Uterus (tissue), 4 donors: ENCODE measurements around the gene CUBN. TPM values are rescaled to one million over a fixed set of nuclear protein-coding genes. Genes with fewer than 3 reads are reported as not detected.

Experiments used
- DNase-seq, 2 donors: peaks; one replicate each; pipeline ENCODE4 v3.0.0-alpha.2; 2019 to 2020
- H3K27ac ChIP-seq, 2 donors: fragments of 200-600 bp; sonication (generic); 1 replicate in 1 of 2; 2 replicates in 1 of 2; pipeline ENCODE4 v1.5.1; 2016 to 2018
- H3K27me3 ChIP-seq, 2 donors: fragments of 200-600 bp; sonication (generic); one replicate each; pipeline ENCODE4 v1.5.1; 2018 to 2019; ENCODE audit warnings: control low read depth in 1 of 2
- H3K36me3 ChIP-seq, 2 donors: fragments of 200-600 bp; sonication (generic); one replicate each; pipeline ENCODE4 v1.5.1; 2019; ENCODE audit warnings: control low read depth in 1 of 2
- H3K4me1 ChIP-seq, 2 donors: fragments of 200-600 bp; sonication (generic); one replicate each; pipeline ENCODE4 v1.5.1; 2018 to 2019; ENCODE audit warnings: control low read depth in 1 of 2
- H3K4me3 ChIP-seq, 2 donors: fragments of 200-600 bp; sonication (generic); 1 replicate in 1 of 2; 2 replicates in 1 of 2; pipeline ENCODE4 v1.5.1; 2018 to 2019; ENCODE audit warnings: mild to moderate bottlenecking in 1 of 2
- H3K9me3 ChIP-seq, 2 donors: fragments of 200-600 bp; sonication (generic); one replicate each; pipeline ENCODE4 v1.5.1; 2019; ENCODE audit warnings: control low read depth in 1 of 2
- CTCF ChIP-seq, 4 experiments: fragments of 200-600 bp in 2 of 4; fragments of 450-650 bp in 2 of 4; sonication (generic) in 2 of 4; IDR thresholded peaks; one replicate each; pipeline ENCODE4 v1.5.1; 2016 to 2019; ENCODE audit warnings: antibody characterized with exemption in 4 of 4, mild to moderate bottlenecking in 2 of 4, moderate library complexity in 1 of 4
- POLR2A ChIP-seq, 2 donors: fragments of 450-650 bp; IDR thresholded peaks; one replicate each; pipeline ENCODE4 v1.6.1; 2016; ENCODE audit warnings: antibody characterized with exemption in 2 of 2, mild to moderate bottlenecking in 1 of 2, moderate library complexity in 1 of 2
- intact Hi-C: fragments of 100-400 bp; cut with DNase I; formaldehyde crosslinking; loops from one replicate; pipeline ENCODE4 v1.15.1; 2023; ENCODE audit warnings: low total_unique reads
- total RNA-seq, 4 donors: library from RNA; depleted of rRNA in 3 of 4; stranded (reverse); fragments of >200 nt in 3 of 4; gene quantifications; one replicate each; pipeline versions ENCODE4 v1.1.0 to v1.2.4, GENCODE V29; 2014 to 2023
- donor health status: DM: yes; HTN: yes; CAD: no.

The CUBN gene
- total RNA-seq, 4 donors from 2014 or later, result 3.5 to 9.5 (median 5.1) TPM

- no peak overlapping the region for H3K4me3 ChIP-seq
- H3K36me3 ChIP-seq, result no peaks in the 10 kb centered on the region
- no peaks in the 10 kb centered on the region for H3K27me3 ChIP-seq
- TF ChIP-seq POLR2A (IDR thresholded peaks at IDR 0.05) (no peak), CTCF (IDR thresholded peaks at IDR 0.05) (no peak)
- intact Hi-C loops, result no loop called here
- DNase-seq, result no peak
- no peaks in the 10 kb centered on the region for H3K4me1 ChIP-seq
- no peak overlapping the region for H3K27ac ChIP-seq
- no peaks in the 10 kb centered on the region for H3K9me3 ChIP-seq
Observed at GRCh38 chr10:17162828-17163227, 33.2 kb upstream of the CUBN start.

DNA sequence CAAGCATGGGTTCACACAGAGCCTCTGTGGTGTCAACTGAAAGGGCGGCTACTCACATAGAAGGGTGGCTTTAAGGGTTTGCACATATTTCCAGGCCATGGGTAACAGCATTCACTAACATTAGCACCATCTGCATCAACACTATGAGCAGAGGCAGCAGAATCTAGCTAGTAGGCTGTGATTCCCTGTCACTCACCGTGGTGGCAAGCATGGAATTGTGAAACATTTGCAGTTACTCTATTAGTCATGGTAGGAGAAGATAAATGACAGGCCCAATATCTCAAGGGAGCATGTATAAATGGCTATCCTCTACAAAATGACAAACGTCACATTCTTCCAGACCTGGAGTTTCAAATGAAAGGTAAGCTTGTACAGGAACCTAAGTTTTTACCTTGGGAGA is 32.2 kb upstream of the CUBN start:
- Histone ChIP-seq H3K4me3 (no peak overlapping the region), H3K36me3 (no peaks in the 10 kb centered on the region), H3K9me3 (no peaks in the 10 kb centered on the region), H3K4me1 (no peaks in the 10 kb centered on the region), H3K27ac (no peak overlapping the region), H3K27me3 (no peaks in the 10 kb centered on the region)
- TF ChIP-seq CTCF (IDR thresholded peaks at IDR 0.05), result no peak
- TF ChIP-seq POLR2A (IDR thresholded peaks at IDR 0.05), result no peak
- no peak for DNase-seq
- intact Hi-C loops, result no loop called here

GRCh38 chr10:17157024-17157423 is 27.4 kb upstream of the CUBN start:
- no peak overlapping the region for H3K27ac ChIP-seq
- intact Hi-C loops, result no loop called here
- no peaks in the 10 kb centered on the region for H3K36me3 ChIP-seq
- TF ChIP-seq CTCF (IDR thresholded peaks at IDR 0.05), result no peak
- TF ChIP-seq POLR2A (IDR thresholded peaks at IDR 0.05), result no peak
- H3K27me3 ChIP-seq, result no peaks in the 10 kb centered on the region
- no peak overlapping the region for H3K4me3 ChIP-seq
- DNase-seq, result no peak
- no peaks in the 10 kb centered on the region for H3K9me3 ChIP-seq
- H3K4me1 ChIP-seq, result no peaks in the 10 kb centered on the region

DNA sequence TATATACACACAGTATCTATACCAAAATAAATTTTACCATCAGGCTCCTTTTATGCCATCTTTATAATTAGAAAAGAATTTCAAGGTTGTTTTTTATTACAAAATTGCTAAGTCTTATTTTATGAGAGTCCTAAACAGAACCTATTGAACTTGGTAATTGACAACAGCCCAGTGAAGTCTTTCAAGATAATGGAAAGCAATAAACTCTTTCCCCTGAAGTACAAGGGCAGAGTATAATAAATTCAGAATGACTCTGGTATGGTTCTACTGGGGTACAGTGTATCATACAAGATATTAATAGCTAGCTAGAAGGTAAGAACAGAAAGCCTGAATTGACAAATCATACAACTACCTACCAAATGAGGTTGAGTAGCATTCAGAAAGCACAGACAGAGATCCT is 26.2 kb upstream of the CUBN start:
- DNase-seq, result no peak
- Histone ChIP-seq H3K27ac (no peak overlapping the region), H3K4me3 (no peak overlapping the region), H3K4me1 (no peaks in the 10 kb centered on the region), H3K9me3 (no peaks in the 10 kb centered on the region), H3K27me3 (no peaks in the 10 kb centered on the region), H3K36me3 (no peaks in the 10 kb centered on the region)
- TF ChIP-seq POLR2A (IDR thresholded peaks at IDR 0.05) (no peak), CTCF (IDR thresholded peaks at IDR 0.05) (no peak)
- intact Hi-C loops, result no loop called here

DNA sequence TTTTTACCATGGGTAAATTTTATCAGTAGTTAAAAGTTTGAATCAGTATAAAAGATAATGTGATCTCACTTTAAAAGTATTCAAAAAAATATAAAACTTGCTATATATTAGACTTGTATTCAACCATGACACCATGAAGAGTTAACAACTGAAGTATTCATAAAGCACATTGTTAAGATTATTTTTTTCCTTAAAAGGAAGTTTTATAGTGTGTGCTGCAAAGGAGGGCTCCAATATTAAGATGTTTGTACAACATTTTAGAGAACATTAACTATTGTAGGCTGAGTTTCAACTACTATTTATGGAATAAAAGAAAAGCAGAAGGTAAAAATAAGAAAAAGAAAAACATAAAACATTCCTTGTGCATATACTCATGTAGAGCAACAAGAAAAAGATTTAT is 24.5 kb upstream of the CUBN start:
- Histone ChIP-seq H3K27ac (no peak overlapping the region), H3K36me3 (no peaks in the 10 kb centered on the region), H3K27me3 (no peaks in the 10 kb centered on the region), H3K4me3 (no peak overlapping the region), H3K4me1 (no peaks in the 10 kb centered on the region), H3K9me3 (no peaks in the 10 kb centered on the region)
- intact Hi-C loops, result no loop called here
- no peak for TF ChIP-seq POLR2A (IDR thresholded peaks at IDR 0.05)
- TF ChIP-seq CTCF (IDR thresholded peaks at IDR 0.05), result no peak
- DNase-seq, result no peak
